GM12878 (cell line): ENCODE measurements around the gene CCDC8. TPM values are rescaled to one million over a fixed set of nuclear protein-coding genes. Genes with fewer than 3 reads are reported as not detected.

ENCODE experiments used
- ATAC-seq: fragments of 200-7000 bp; cut with Tn5 transposase; 3 replicates; pipeline ENCODE4 v1.9.1; 2020; ENCODE audit warnings: mild to moderate bottlenecking, moderate library complexity
- BruUV-seq: library from RNA; stranded (reverse); fragments of 400-500 nt; replicated peaks from 2 replicates; lab custom pipeline; 2021; lab: Mats Ljungman, UMichigan
- CTCF ChIA-PET: fragments of 300-600 bp; sonication (Branson Sonifier 250); formaldehyde crosslinking; extraction: SDS; loops from one replicate; lab custom pipeline; 2021; ENCODE audit warnings: inconsistent platforms; lab: Yijun Ruan, JAX
- POLR2A ChIA-PET: fragments of 350-600 bp; formaldehyde crosslinking; extraction: SDS; loops from one replicate; lab custom pipeline; 2021; ENCODE audit warnings: inconsistent platforms; lab: Charles Lee
- RAD21 ChIA-PET: fragments of 300-600 bp; sonication (Branson Sonifier 250); formaldehyde crosslinking; loops from one replicate; lab custom pipeline; 2023; ENCODE audit warnings: antibody characterized with exemption; ENCODE audit not compliant: unreplicated experiment; lab: Charles Lee
- SMC1A ChIA-PET: fragments of 300-600 bp; sonication (Branson Sonifier 250); formaldehyde crosslinking; loops from one replicate; lab custom pipeline; 2023; ENCODE audit not compliant: unreplicated experiment, uncharacterized antibody; lab: Charles Lee
- DNase-seq: peaks from one replicate; pipeline ENCODE4 v3.0.0-alpha.2; 2011; ENCODE audit warnings: low read depth, low spot score
- FAIRE-seq: peaks from 3 replicates; lab custom pipeline; 2011; peaks lifted over from hg19 to GRCh38; lab: Jason Lieb, UNC
- H2AFZ ChIP-seq: 2 replicates; pipeline ENCODE4 v1.6.0; 2011; ENCODE audit warnings: low read depth, low read length, control low read depth; ENCODE audit not compliant: control insufficient read depth
- H3K27ac ChIP-seq: 2 replicates; pipeline ENCODE4 v1.5.1; 2011; ENCODE audit warnings: control low read depth; ENCODE audit not compliant: control insufficient read depth, insufficient read depth
- H3K27me3 ChIP-seq, 2 experiments: replicated peaks in 1 of 2; 2 replicates each; pipeline versions ENCODE4 v1.6.0 to v1.6.1; 2011; ENCODE audit warnings: low read length in 1 of 2; ENCODE audit not compliant: control insufficient read depth in 2 of 2, insufficient read depth in 2 of 2
- H3K36me3 ChIP-seq, 2 experiments: 2 replicates each; pipeline ENCODE4 v1.5.1; 2011; ENCODE audit warnings: low read length in 1 of 2; ENCODE audit not compliant: control insufficient read depth in 2 of 2, insufficient read depth in 2 of 2
- H3K4me1 ChIP-seq: 2 replicates; pipeline ENCODE4 v1.6.1; 2011; ENCODE audit warnings: mild to moderate bottlenecking, low read length, moderate library complexity, mixed read lengths; ENCODE audit not compliant: control insufficient read depth, insufficient read depth
- H3K4me2 ChIP-seq: 2 replicates; pipeline ENCODE4 v1.6.0; 2011; ENCODE audit warnings: control low read depth; ENCODE audit not compliant: control insufficient read depth, insufficient read depth
- H3K4me3 ChIP-seq: fragments of 200-600 bp; sonication (generic); 2 replicates; pipeline ENCODE4 v1.5.1; 2016
- H3K79me2 ChIP-seq: 2 replicates; pipeline ENCODE4 v1.6.0; 2011; ENCODE audit warnings: low read length; ENCODE audit not compliant: control insufficient read depth, insufficient read depth
- H3K9ac ChIP-seq: 2 replicates; pipeline ENCODE4 v1.8.0; 2011; ENCODE audit warnings: low read length, control low read depth, mixed read lengths; ENCODE audit not compliant: control insufficient read depth, insufficient read depth
- H3K9me3 ChIP-seq: replicated peaks from 3 replicates; pipeline ENCODE4 v1.5.1; 2011; ENCODE audit warnings: mild to moderate bottlenecking, low read length; ENCODE audit not compliant: control insufficient read depth, insufficient read depth
- H4K20me1 ChIP-seq: 2 replicates; pipeline ENCODE4 v1.6.0; 2011; ENCODE audit not compliant: control insufficient read depth, insufficient read depth
- CBX5 ChIP-seq: sonication (generic); IDR thresholded peaks from 2 replicates; pipeline ENCODE4 v1.6.1; 2016; ENCODE audit warnings: low read depth, moderate library complexity, mild to moderate bottlenecking, inconsistent platforms
- HDGF ChIP-seq: fragments of 450-650 bp; IDR thresholded peaks from 2 replicates; pipeline ENCODE4 v1.6.1; 2016; ENCODE audit warnings: antibody characterized with exemption
- IRF4 ChIP-seq: IDR thresholded peaks from 2 replicates; pipeline ENCODE4 v1.6.1; 2011; ENCODE audit warnings: low read depth, low read length
- JUNB ChIP-seq: IDR thresholded peaks from 2 replicates; pipeline ENCODE4 v1.6.1; 2016; ENCODE audit warnings: antibody characterized with exemption, mild to moderate bottlenecking
- MXI1 ChIP-seq: fragments of 150-350 bp; IDR thresholded peaks from 2 replicates; pipeline ENCODE4 v1.6.1; 2011; ENCODE audit warnings: low read depth, mild to moderate bottlenecking, inconsistent platforms, low read length, improper control_type of control experiment
- POLR2A ChIP-seq: IDR thresholded peaks from 2 replicates; pipeline ENCODE4 v1.6.1; 2011; ENCODE audit warnings: low read depth, mild to moderate bottlenecking, low read length
- SMAD1 ChIP-seq: fragments of 450-650 bp; IDR thresholded peaks from 2 replicates; pipeline ENCODE4 v1.6.1; 2018; ENCODE audit warnings: mild to moderate bottlenecking, low read depth; ENCODE audit not compliant: partially characterized antibody
- TAF1 ChIP-seq: IDR thresholded peaks from 2 replicates; pipeline ENCODE4 v1.6.1; 2011; ENCODE audit warnings: mild to moderate bottlenecking, low read depth, low read length, borderline replicate concordance
- ZBTB33 ChIP-seq: fragments of 450-650 bp; IDR thresholded peaks from 2 replicates; pipeline ENCODE4 v1.6.1; 2017; ENCODE audit warnings: mild to moderate bottlenecking
- ZNF274 ChIP-seq: IDR thresholded peaks from one replicate; pipeline ENCODE4 v1.8.0; 2011; ENCODE audit not compliant: insufficient read length, insufficient read depth
- WGBS: methylation state at CpG from one replicate; pipeline ENCODE4 v1.1.6; 2016; ENCODE audit warnings: low lambda C conversion rate; ENCODE audit not compliant: insufficient replicate concordance, insufficient coverage; ENCODE audit errors: missing lambda C conversion rate; 5-methylcytosine and 5-hydroxymethylcytosine counted together
- in situ Hi-C: fragments of 300-500 bp; cut with MboI; formaldehyde crosslinking; loops from 9 replicates; pipeline ENCODE4 v1.14.3; 2018; ENCODE audit warnings: mixed read lengths
- intact Hi-C: fragments of 100-400 bp; cut with micrococcal nuclease; formaldehyde crosslinking; loops from one replicate; pipeline ENCODE4 v1.14.2; 2022; ENCODE audit not compliant: unreplicated experiment
- polyA plus RNA-seq, 11 experiments: library from polyadenylated mRNA; depleted of rRNA in 4 of 11; unstranded in 6 of 11; stranded (reverse) in 5 of 11; fragments of >200 nt; fragmentation: Nextera tagmentation in 4 of 11; fragmentation: Illumina TruSeq in 1 of 11; extraction: Ambion mirVana in 4 of 11; extraction: Trizol in 1 of 11; gene quantifications; 1 replicate in 1 of 11; 2 replicates in 10 of 11; pipeline versions ENCODE4 v1.2.1 to v1.2.3, GENCODE V29; 2011 to 2016; ENCODE audit warnings: inconsistent platforms in 2 of 11, missing spikeins in 2 of 11, low read depth in 1 of 11
- total RNA-seq, 4 experiments: library from RNA; depleted of rRNA in 3 of 4; stranded (reverse); fragments of >200 nt in 3 of 4; fragmentation: Illumina TruSeq in 1 of 4; extraction: Trizol in 1 of 4; gene quantifications; 2 replicates each; pipeline versions ENCODE4 v1.2.1 to v1.2.3, GENCODE V29; 2013 to 2021

The CCDC8 gene
- total and polyA plus RNA-seq, 10 of the 15 experiments (the other 5 are each of a cell fraction or from before 2014, with no cell fraction given), result under 0.01 to 0.15 (median 0.05) TPM; not detected in 5

DNA sequence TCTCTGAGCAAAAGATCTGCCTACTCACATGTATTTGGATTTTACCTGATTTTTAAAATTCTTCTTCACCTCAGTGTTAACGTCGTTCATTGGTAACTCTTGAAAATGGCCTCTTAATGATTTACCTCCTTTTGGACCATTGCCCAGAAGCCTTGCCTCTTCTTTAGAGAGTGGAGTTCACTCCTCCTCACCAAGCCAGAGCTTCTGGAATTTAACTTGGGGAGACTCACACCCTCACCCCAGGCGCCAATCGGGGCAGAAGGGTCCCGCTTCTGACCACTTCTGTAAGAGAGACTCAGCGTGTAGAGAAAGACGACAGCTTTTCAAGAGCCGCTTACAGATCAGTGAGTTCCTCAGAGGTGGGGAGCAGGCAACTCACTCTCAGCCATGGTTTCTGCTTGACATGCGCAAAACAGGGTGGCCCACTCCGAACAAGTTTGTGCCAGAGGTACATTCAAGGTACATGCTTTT lies 12.7 kb upstream of the CCDC8 start:
- 5% methylated on average over 10 of the region's 10 CpGs for WGBS
- FAIRE-seq, result no peak

More for the DNA sequence above, 12.7 kb upstream of the CCDC8 start:
- no peak for ATAC-seq
- TF ChIP-seq ZNF274 (no peak), CBX5 (no peak), MXI1 (no peak), JUNB (no peak), HDGF (no peak), ZBTB33 (no peak), TAF1 (no peak), POLR2A (no peak), SMAD1 (no peak), IRF4 (no peak)
- no peaks in the 10 kb centered on the region for H3K4me1 ChIP-seq
- no peaks in the 10 kb centered on the region for H3K9me3 ChIP-seq
- no peak overlapping the region for H3K9ac ChIP-seq
- peaks cover 0 to 5% of the 10 kb centered on the region in 2 experiments; a peak in 2 of 4 replicates for H3K27me3 ChIP-seq
- no peaks in the 10 kb centered on the region for H3K36me3 ChIP-seq
- intact Hi-C loops (no loop called here), in situ Hi-C loops (no loop called here)
- CTCF ChIA-PET, result interaction anchor here (0.6 kb wide), 1 partner anchor 78 kb away, joined by 3 read pairs; no protein-coding TSS in a partner anchor
- SMC1A ChIA-PET, result no interaction called here
- no peaks in the 10 kb centered on the region for H4K20me1 ChIP-seq
- H2AFZ ChIP-seq, result peak overlapping the region; percentile 43
- RAD21 ChIA-PET, result no interaction called here
- DNase-seq, result no peak
- no peaks in the 10 kb centered on the region for H3K79me2 ChIP-seq
- peak overlapping the region; percentile 46 for H3K4me2 ChIP-seq
- POLR2A ChIA-PET, result no interaction called here
- no peak overlapping the region for H3K27ac ChIP-seq
- BruUV-seq, result no TSS peak
- peak overlapping the region; percentile 62; the same call in 1 of the 2 replicates for H3K4me3 ChIP-seq
